ENCODE data around the gene KREMEN1. TPM values are rescaled to one million over a fixed set of nuclear protein-coding genes. Genes with fewer than 3 reads are reported as not detected.

KREMEN1 gene, protein sequence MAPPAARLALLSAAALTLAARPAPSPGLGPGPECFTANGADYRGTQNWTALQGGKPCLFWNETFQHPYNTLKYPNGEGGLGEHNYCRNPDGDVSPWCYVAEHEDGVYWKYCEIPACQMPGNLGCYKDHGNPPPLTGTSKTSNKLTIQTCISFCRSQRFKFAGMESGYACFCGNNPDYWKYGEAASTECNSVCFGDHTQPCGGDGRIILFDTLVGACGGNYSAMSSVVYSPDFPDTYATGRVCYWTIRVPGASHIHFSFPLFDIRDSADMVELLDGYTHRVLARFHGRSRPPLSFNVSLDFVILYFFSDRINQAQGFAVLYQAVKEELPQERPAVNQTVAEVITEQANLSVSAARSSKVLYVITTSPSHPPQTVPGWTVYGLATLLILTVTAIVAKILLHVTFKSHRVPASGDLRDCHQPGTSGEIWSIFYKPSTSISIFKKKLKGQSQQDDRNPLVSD
- 8.3 and 13.9 TPM in 2 replicates for total RNA-seq

DNA sequence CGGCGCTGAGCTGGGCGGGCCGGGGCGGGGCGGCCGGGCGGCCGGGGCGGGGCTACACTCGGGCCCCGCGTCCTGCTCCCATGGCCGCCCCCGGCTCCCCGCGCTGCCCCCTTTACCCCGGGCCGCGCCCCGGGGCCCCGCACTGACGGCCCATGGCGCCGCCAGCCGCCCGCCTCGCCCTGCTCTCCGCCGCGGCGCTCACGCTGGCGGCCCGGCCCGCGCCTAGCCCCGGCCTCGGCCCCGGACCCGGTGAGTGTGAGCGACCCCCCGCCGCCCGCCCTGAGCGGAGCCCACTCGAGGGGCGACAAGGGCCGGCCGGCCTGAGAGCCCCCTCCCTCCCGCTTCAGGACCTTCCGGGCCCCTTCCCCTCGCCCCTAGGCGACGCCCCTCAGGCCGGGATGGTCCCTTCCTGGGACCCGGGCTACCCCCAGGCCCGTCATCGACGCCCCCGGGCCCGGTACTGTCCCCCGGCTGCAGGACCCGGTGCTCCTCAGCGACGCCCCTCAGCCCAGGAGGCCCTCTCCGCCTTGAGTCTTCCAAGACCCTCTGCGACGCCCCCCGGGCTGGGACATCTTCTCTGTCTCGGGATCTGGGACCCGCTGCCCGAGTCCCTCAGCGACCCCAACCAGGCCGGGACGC lies at the start of gene KREMEN1:
KREMEN1 (plus strand) TSS at position 57 of the 639 bp plus-strand sequence; CDS start at position 153, 96 bp downstream.

GRCh38 chr22:29061773-29062172 lies 11.1 kb upstream of the KREMEN1 start, which contains the start of gene C22orf31:
TSS of gene C22orf31 (minus strand) at chr22:29061831. CDS start at chr22:29061792, 39 bp downstream.

DNA sequence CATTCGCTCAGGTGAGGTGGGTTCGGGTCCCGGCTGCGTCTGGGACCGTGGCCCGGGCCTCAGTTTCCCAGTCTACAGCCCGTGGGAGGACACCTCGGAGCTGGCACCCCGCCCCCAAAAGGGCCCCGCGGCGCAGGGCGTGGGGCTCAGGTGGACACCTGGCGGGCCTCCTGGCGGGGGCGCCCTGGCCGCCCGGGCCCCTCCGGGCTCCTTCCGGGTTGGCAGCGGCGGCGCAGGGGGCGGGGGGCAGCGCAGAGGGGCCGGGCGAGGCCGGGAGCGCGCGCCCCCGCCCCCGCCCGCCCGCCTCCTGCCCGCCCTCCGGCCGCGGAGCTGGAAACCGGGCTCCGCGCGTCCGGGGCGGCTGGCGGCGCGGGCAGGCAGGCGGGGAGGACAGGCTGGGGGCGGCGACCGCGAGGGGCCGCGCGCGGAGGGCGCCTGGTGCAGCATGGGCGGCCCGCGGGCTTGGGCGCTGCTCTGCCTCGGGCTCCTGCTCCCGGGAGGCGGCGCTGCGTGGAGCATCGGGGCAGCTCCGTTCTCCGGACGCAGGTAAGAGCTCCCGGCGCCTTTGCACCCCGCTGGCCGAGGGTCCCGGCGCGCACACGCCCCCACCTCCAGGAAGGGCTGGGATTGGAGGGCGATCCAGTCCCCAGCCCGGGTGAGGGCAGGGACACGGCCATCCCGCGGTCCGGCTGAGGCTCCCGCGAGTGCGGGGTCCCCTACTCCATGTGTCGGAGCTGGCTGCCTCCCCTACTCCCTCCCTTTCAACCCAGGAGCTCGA lies 132.9 kb downstream of the KREMEN1 start, which contains the start of gene EMID1:
EMID1 (plus strand) TSS at position 303 of the 778 bp plus-strand sequence; CDS start at position 446, 143 bp downstream.

Other genes with a start within 250 kb of the KREMEN1 start
- 3.5 and 6.1 TPM in 2 replicates for gene ZNRF3, start 189.5 kb upstream of the KREMEN1 start, total RNA-seq
- gene C22orf31, start 11.2 kb upstream of the KREMEN1 start, total RNA-seq = 0.15 TPM in 1 of 2 replicates, not detected in the other
- gene EMID1, start 132.9 kb downstream of the KREMEN1 start, total RNA-seq = 0.50 TPM in 1 of 2 replicates, not detected in the other
- 21.8 and 22.8 TPM in 2 replicates for gene RHBDD3, start 194.9 kb downstream of the KREMEN1 start, total RNA-seq
- gene EWSR1, start 195.2 kb downstream of the KREMEN1 start, total RNA-seq = 179 and 197 TPM in 2 replicates
- 11.3 and 15.4 TPM in 2 replicates for gene GAS2L1, start 233.6 kb downstream of the KREMEN1 start, total RNA-seq
- gene RASL10A, start 242.7 kb downstream of the KREMEN1 start, total RNA-seq = not detected in 2 replicates